Right lobe of liver (tissue), 6 donors: Measurements from ENCODE around the gene UTF1. TPM values are rescaled to one million over a fixed set of nuclear protein-coding genes. Genes with fewer than 3 reads are reported as not detected.

ENCODE experiments used
- ATAC-seq, 4 donors: fragments of 200-7000 bp; cut with Tn5 transposase; one replicate each; pipeline ENCODE4 v1.9.1; 2020; ENCODE audit warnings: mild to moderate bottlenecking in 4 of 4, moderate library complexity in 4 of 4
- DNase-seq, 3 donors: peaks; one replicate each; pipeline ENCODE4 v3.0.0-alpha.2; 2020
- H3K27ac ChIP-seq, 3 donors: fragments of 200-600 bp; one replicate each; pipeline ENCODE4 v1.8.0; 2022
- H3K27me3 ChIP-seq, 2 donors: fragments of 200-600 bp; one replicate each; pipeline ENCODE4 v1.8.0; 2022
- H3K36me3 ChIP-seq, 4 donors: fragments of 200-600 bp; sonication (generic) in 1 of 4; one replicate each; pipeline versions ENCODE4 v1.5.1 to v1.8.0; 2017 to 2022; ENCODE audit warnings: control low read depth in 1 of 4
- H3K4me1 ChIP-seq, 4 donors: fragments of 200-600 bp; sonication (generic) in 1 of 4; one replicate each; pipeline versions ENCODE4 v1.5.1 to v1.8.0; 2017 to 2022; ENCODE audit warnings: control low read depth in 1 of 4
- H3K4me3 ChIP-seq, 3 donors: fragments of 200-600 bp; one replicate each; pipeline ENCODE4 v1.8.0; 2022
- H3K9me3 ChIP-seq, 4 donors: fragments of 200-600 bp; sonication (generic) in 1 of 4; one replicate each; pipeline versions ENCODE4 v1.5.1 to v1.8.0; 2017 to 2022; ENCODE audit warnings: control low read depth in 1 of 4
- POLR2A ChIP-seq: fragments of 450-650 bp; IDR thresholded peaks from one replicate; pipeline ENCODE4 v1.6.1; 2017; ENCODE audit warnings: antibody characterized with exemption, mild to moderate bottlenecking
- WGBS: methylation state at CpG from one replicate; pipeline ENCODE4 v1.1.6; 2018; ENCODE audit warnings: low coverage, low lambda C conversion rate; ENCODE audit not compliant: insufficient coverage; ENCODE audit errors: missing lambda C conversion rate; 5-methylcytosine and 5-hydroxymethylcytosine counted together
- intact Hi-C, 2 donors: fragments of 100-400 bp; cut with DNase I; formaldehyde crosslinking; loops; one replicate each; pipeline versions ENCODE4 v1.11.2 to v1.14.1; 2022
- long read RNA-seq: library from polyadenylated mRNA; unstranded; transcript quantifications from one replicate; pipeline ENCODE4 v2.0.0, GENCODE V29; 2019
- total RNA-seq, 6 experiments: library from RNA; depleted of rRNA in 2 of 6; stranded (reverse); fragments of >200 nt in 2 of 6; fragmentation: NEBNext Ultra II Directional in 3 of 6; extraction: Animal tissue kit (Norgen Biotek cat#: 25700) in 3 of 6; gene quantifications; one replicate each; pipeline versions ENCODE4 v1.1.0 to v1.2.4, GENCODE V29; 2016 to 2023
- TF ChIP-seq, protein P1 (sequence below), 4 donors: fragments of 200-600 bp in 3 of 4; fragments of 450-650 bp in 1 of 4; IDR thresholded peaks; one replicate each; pipeline versions ENCODE4 v1.5.1 to v1.8.0; 2016 to 2022; ENCODE audit warnings: antibody characterized with exemption in 4 of 4, mild to moderate bottlenecking in 2 of 4
- donor health status: DM: no; HTN: yes; CAD: no.
- donor health status: DM: no; HTN: no; CAD: no.
- donor health status: DM: no; HTN: no; CAD: no.
- donor health status: DM: no; HTN: yes; CAD: no.
- donor health status: DM: no; HTN: yes; CAD: no.

Gene UTF1
- not detected for total RNA-seq
- long read RNA-seq: 0 reads

DNA sequence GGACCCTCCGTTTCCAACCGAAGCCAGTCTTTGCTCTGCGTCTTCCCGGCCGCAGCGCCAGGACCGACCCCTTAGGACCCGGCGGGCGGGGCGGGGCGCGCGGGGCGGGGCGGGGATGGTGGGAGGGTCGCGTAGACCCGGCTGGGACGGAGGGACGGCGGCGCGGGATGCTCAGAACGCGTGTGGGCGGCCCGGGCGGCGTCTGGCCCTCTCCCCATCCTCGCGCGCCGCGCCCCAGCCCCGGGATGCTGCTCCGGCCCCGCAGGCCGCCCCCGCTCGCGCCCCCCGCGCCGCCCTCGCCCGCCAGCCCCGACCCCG lies at the start of gene UTF1:
Gene UTF1, plus strand, starts transcription at position 174 of the 318 bp plus-strand sequence. Its CDS starts 72 bp downstream, at position 246.
- TF ChIP-seq POLR2A: no peak
- TF ChIP-seq, protein P1, sequence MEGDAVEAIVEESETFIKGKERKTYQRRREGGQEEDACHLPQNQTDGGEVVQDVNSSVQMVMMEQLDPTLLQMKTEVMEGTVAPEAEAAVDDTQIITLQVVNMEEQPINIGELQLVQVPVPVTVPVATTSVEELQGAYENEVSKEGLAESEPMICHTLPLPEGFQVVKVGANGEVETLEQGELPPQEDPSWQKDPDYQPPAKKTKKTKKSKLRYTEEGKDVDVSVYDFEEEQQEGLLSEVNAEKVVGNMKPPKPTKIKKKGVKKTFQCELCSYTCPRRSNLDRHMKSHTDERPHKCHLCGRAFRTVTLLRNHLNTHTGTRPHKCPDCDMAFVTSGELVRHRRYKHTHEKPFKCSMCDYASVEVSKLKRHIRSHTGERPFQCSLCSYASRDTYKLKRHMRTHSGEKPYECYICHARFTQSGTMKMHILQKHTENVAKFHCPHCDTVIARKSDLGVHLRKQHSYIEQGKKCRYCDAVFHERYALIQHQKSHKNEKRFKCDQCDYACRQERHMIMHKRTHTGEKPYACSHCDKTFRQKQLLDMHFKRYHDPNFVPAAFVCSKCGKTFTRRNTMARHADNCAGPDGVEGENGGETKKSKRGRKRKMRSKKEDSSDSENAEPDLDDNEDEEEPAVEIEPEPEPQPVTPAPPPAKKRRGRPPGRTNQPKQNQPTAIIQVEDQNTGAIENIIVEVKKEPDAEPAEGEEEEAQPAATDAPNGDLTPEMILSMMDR (IDR thresholded peaks at IDR 0.05): no peak
- Histone ChIP-seq H3K4me3 (no peak within 1 kb of the TSS), H3K4me1 (no peaks in the 10 kb centered on the region), H3K27me3 (peaks cover 0 to 9% of the 10 kb centered on the region in 2 donors), H3K27ac (no peak within 1 kb of the TSS), H3K9me3 (no peaks in the 10 kb centered on the region), H3K36me3 (no peaks in the 10 kb centered on the region)
- ATAC-seq (no peak), DNase-seq (no peak)
- WGBS: 0% methylated on average over 1 of the region's 49 CpGs
- intact Hi-C loops: no loop called here

DNA sequence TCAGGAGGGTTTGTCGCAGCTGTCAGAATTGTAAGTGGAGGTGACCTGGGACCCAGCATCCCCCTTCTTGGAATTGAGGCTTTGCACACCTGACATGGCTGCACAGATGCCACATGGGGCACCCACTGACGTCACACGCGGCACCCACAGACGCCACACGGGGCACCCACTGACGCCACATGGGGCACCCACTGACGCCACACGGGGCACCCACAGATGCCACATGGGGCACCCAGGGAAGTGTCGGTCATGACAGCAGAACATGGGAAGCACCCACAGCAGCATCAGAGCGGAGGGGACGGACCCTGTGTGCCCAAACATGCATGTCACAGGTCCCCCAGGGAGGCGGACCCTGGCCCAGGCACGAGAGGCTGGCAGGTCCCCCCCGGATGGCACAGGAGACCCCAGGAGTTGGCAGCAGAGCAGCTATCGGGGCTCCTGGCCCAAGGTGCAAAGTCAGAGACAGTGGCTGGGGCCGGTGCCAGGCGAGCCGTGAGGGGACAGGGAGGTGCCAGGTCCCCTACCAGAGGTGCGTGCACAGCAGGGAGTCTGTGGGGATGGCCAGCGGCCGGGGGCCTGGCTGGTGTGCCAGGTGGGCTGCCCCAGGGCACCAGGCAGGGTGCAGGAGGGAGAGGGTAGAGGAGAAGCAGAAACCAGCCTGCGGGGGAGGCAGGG lies 48.9 kb upstream of the UTF1 start:
- Histone ChIP-seq H3K4me1 (no peaks in the 10 kb centered on the region), H3K4me3 (no peak overlapping the region), H3K36me3 (no peaks in the 10 kb centered on the region), H3K27me3 (no peaks in the 10 kb centered on the region), H3K27ac (no peak overlapping the region), H3K9me3 (no peaks in the 10 kb centered on the region)
- TF ChIP-seq POLR2A: no peak
- TF ChIP-seq, protein P1 (IDR thresholded peaks at IDR 0.05): no peak
- intact Hi-C loops: no loop called here
- 63% methylated on average over 12 of the region's 23 CpGs for WGBS
- DNase-seq: peak in 1 of 3 donors; percentile 47
- peak in 1 of 4 donors; percentile 14 for ATAC-seq

DNA sequence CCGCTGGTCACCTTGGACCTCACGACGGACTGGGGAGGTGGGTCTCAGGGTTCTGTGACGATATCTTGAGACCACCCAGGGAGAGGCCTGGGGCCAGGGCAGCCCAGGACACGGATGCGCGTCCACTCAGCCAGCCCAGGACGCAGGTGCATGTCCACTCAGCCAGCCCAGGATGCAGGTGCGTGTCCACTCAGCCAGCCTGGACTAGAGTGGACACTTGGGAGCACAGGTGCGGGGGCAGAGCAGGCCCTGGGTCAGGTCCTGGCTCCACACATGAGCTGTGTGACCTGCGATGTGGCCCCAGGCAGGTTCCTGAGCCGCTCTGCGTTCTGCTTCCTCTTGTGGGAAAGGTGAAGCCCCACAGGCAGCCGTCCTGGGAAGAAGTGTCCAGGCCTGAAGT lies 47.8 kb upstream of the UTF1 start:
- peak in 1 of 3 donors; percentile 37 for DNase-seq
- ATAC-seq: no peak
- H3K4me1 ChIP-seq: no peaks in the 10 kb centered on the region
- no peak for TF ChIP-seq POLR2A
- TF ChIP-seq, protein P1 (IDR thresholded peaks at IDR 0.05): no peak
- WGBS: 0% methylated on average over 1 of the region's 14 CpGs
- no peak overlapping the region for H3K4me3 ChIP-seq
- intact Hi-C loops: no loop called here
- H3K27ac ChIP-seq: no peak overlapping the region
- H3K36me3 ChIP-seq: no peaks in the 10 kb centered on the region
- H3K9me3 ChIP-seq: no peaks in the 10 kb centered on the region
- H3K27me3 ChIP-seq: no peaks in the 10 kb centered on the region

- no peak for DNase-seq
Observed at GRCh38 chr10:133182791-133183645, 47.0 kb upstream of the UTF1 start.

More at GRCh38 chr10:133182791-133183645, 47.0 kb upstream of the UTF1 start:
- no peaks in the 10 kb centered on the region for H3K9me3 ChIP-seq
- H3K36me3 ChIP-seq: no peaks in the 10 kb centered on the region
- no peaks in the 10 kb centered on the region for H3K27me3 ChIP-seq
- 90% methylated on average over 24 of the region's 66 CpGs for WGBS
- ATAC-seq: no peak
- no peak overlapping the region for H3K4me3 ChIP-seq
- TF ChIP-seq POLR2A: no peak
- TF ChIP-seq, protein P1 (IDR thresholded peaks at IDR 0.05): no peak
- intact Hi-C loops: no loop called here
- H3K4me1 ChIP-seq: no peaks in the 10 kb centered on the region
- H3K27ac ChIP-seq: no peak overlapping the region
